ENCODE data around the gene TMEM165. TPM values are rescaled to one million over a fixed set of nuclear protein-coding genes. Genes with fewer than 3 reads are reported as not detected.
A peak's percentile ranks its signal among the peaks of the same experiment; 100 is the strongest.

Gene TMEM165
- total RNA-seq, 1 experiment from 2014 or later = 127 TPM

DNA sequence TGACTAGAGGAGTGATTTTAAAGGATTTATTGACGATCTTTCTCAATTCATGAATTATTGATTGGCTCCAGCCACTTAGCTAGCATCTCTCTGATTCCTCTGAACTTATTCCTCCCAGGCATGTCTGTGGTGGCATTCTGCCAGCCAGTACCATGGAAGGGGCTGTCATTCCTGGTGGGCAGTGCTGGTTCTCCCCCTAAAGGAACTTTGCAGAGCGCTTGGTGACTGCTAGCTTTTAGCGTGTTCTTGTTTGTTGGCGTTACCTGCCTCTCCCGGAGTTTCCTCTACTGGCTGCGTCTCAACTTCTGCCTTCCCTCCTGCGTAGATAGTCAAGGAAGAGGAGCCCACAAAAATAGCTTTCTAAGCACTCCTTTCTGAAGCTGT lies 30.4 kb upstream of the TMEM165 start:
- DNase-seq (ENCODE audit: low spot score) = no peak
- in situ Hi-C loops (cut with HindIII; ENCODE audit: low sequenced_read_pairs) = no loop called here

GRCh38 chr4:55366621-55367020 lies 29.1 kb upstream of the TMEM165 start:
- no peak for DNase-seq (ENCODE audit: low spot score)
- in situ Hi-C loops (cut with HindIII; ENCODE audit: low sequenced_read_pairs) = no loop called here

DNA sequence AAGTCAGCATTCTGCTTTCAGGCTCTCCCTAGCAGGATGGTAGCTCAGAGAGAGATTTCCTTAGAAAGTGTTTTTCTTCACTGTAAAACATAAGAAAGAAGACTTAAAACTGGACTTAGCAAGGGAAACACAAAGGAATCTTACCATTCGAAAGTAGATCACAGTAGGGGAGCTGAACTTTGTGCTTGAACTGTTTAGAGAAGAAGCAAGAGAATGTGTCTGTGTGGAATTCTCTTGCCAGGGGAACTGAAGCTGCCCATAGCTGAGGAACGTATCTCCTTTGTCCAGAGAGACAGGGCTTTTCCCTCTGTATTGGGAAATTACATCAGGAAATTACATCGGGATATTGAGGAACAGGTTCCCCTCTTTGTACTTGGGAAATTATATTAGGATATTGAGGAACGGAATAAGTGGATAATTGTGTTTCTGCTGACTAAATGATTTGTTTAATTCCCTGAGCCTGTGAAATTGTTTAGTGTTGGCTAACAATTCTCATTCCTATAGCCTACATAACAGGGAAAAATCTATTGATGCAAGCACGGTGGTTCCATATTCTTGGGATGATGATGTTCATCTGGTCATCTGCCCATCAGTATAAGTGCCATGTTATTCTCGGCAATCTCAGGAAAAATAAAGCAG lies 28.6 kb upstream of the TMEM165 start:
- in situ Hi-C loops (cut with HindIII; ENCODE audit: low sequenced_read_pairs) = no loop called here
- no peak for DNase-seq (ENCODE audit: low spot score)

- in situ Hi-C loops (cut with HindIII; ENCODE audit: low sequenced_read_pairs) = no loop called here
- DNase-seq (ENCODE audit: low spot score) = no peak
Observed at GRCh38 chr4:55369968-55370367, 25.8 kb upstream of the TMEM165 start.

DNA sequence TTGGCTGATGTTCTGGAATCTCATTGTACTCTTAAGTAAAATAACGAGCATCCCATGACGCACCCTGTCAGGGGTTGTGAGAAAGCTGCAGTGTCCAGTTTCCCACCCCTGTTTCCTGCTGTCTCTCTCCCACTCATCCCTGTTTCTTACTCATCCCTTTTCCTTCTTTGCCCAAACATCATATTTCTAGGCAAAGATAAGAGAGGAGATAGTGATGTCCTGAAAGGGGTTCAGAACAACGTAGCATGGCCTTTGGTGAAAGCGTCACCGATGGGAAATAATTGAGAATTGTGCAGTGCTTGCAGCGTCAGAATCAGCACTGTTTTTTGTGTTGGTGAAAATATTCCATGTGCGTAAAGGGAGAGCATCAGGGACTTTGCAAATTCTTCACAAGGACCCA lies 23.5 kb upstream of the TMEM165 start:
- in situ Hi-C loops (cut with HindIII; ENCODE audit: low sequenced_read_pairs) = no loop called here
- DNase-seq (ENCODE audit: low spot score) = no peak

GRCh38 chr4:55373461-55373860 lies 22.3 kb upstream of the TMEM165 start:
- in situ Hi-C loops (cut with HindIII; ENCODE audit: low sequenced_read_pairs) = no loop called here
- DNase-seq (ENCODE audit: low spot score) = no peak

DNA sequence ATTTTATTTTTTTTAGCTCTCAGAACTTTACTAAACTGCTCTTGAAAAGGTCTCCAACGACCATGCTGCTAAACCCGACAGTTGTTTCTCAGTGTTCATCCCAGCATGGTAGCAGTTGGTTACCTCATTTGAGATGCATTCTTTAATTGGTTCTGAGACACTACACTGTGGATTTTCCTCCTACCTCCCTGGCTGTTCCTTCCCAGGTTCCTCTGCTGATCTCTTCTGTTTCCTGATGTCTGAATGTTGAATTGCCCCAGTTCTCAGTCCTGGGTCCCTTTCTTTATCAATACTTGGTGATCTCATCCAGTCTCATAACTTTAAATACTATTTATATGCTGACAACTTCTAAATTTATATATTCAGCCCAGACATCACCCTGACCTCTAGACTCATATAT lies 19.1 kb upstream of the TMEM165 start:
- DNase-seq (ENCODE audit: low spot score) = no peak
- in situ Hi-C loops (cut with HindIII; ENCODE audit: low sequenced_read_pairs) = no loop called here

DNA sequence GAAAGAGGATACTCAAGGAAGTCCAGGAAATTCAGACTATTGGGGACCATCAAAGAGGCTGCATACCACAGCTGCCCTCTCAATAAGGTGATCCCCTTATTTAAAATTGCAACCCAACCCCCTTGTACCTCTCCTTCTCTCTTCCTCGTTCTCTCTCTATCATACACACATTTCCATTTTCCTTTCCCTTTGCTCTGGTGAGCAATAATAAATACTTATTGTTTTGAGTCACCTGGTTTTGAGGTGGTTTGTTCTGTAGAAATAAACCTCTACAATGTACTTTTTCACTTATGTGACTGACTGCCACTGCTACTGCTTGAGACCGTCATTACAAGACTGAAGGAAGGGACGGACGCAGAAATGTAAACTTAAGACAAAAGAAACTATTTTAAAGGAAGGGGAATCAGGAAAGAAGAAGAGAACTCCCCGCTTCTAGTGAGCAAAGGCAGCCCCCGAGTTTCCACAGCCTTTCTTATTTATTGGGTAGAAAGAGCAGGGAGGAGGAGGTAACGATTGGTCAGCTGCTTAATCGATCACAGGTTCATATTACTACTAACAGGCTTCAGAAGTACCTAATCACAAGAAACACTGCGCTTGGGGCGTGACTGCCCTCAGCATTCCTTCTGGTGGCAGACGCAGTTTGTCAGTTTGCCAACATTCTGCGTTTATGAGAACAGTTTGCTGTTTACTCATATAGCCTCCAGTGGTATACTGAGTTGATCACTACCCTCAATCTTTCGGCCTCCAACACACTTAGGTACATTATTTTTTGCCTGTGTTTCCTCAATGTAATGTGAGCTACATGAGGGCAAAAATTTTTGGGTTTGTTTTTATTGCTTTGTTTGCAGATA lies 16.9 kb upstream of the TMEM165 start:
- DNase-seq (ENCODE audit: low spot score) = no peak
- in situ Hi-C loops (cut with HindIII; ENCODE audit: low sequenced_read_pairs) = no loop called here

- in situ Hi-C loops (cut with HindIII; ENCODE audit: low sequenced_read_pairs) = no loop called here
- DNase-seq (ENCODE audit: low spot score) = no peak
Observed at GRCh38 chr4:55380576-55380975, 15.2 kb upstream of the TMEM165 start.

DNA sequence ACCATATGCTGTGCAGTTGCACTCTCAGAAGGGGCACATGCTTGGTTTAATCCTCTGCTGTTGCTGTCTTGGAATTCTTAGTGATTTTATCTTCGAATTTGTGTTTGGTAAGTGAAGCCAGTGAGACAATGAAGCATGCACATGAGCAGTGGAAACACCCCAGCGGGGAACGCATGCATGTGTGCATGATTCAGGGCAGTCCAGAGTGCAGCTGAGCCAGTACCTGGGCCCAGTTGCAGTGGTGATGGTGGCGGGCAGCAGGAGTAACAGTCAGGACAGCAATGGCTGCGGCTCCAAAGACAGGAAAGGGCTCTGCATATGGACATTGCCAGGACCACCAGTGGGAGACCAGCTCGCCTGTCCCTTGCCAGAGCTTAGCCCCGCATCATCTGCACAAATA lies 14.3 kb upstream of the TMEM165 start:
- no peak for DNase-seq (ENCODE audit: low spot score)
- in situ Hi-C loops (cut with HindIII; ENCODE audit: low sequenced_read_pairs) = no loop called here

DNA sequence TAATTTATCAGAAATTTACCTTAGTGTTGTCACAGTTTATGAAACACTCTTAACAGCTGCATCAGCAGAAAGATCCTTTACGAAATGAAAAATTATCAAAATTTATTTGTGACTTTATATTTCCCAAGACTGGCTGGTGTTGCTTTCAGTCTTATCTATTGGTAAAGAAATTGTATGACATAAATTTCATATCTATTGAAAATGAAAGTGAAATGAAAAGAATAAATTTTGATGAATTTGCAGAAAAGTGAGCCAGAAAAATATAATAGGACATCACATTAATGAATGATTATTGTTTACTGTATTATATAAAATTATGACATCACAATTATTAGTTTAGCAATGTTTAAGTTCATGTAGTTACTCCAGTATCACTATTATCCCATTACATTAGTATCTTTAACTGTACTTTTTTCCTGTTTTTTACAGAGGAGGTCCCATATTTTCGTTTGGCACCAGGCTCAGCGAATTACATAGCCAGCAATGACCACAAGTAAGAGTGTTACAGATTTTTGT lies 13.2 kb upstream of the TMEM165 start:
- no peak for DNase-seq (ENCODE audit: low spot score)
- in situ Hi-C loops (cut with HindIII; ENCODE audit: low sequenced_read_pairs) = no loop called here

GRCh38 chr4:55385201-55385649 lies 10.5 kb upstream of the TMEM165 start:
- in situ Hi-C loops (cut with HindIII; ENCODE audit: low sequenced_read_pairs) = no loop called here
- no peak for DNase-seq (ENCODE audit: low spot score)

DNA sequence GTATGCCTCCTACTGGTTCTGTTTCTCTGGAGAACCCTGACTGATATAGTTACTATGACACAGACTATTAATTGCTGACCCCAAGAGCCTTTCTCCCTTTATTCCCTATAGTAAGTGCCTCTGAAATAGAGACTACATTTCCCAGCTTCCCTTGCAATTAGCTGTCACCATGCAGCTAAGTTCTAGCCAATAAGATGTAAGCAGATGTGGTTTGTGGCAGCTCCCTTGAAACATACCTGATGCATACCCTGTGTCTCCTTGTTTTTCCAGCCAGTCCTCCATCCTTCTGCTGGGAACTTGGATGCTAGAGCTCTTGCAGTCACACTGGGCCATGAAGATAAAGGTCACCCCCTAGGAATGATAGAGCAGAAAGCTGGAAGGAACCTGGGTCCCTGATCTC lies 9.7 kb upstream of the TMEM165 start:
- DNase-seq (ENCODE audit: low spot score) = peak; percentile 7
- in situ Hi-C loops (cut with HindIII; ENCODE audit: low sequenced_read_pairs) = no loop called here

DNA sequence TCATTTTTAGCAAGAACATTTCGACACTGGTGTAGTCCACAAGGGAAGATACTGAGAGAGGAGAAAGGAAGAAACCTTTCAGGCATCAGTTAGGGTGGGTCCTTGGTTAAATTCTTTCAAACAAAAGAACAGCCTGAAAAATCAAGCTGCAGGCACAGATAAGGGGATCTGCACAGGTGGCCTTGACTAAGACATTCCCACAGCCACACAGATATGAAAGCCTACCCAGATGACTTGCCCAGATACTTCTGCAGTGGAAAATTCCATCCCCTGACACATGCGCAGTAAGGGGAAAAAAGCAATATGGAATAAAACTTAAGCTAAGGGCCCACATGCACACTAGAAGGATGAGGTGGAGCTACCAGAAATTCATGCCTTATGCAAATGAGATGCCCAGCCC lies 8.9 kb upstream of the TMEM165 start:
- no peak for DNase-seq (ENCODE audit: low spot score)
- in situ Hi-C loops (cut with HindIII; ENCODE audit: low sequenced_read_pairs) = no loop called here

GRCh38 chr4:55393461-55394320 lies 2.1 kb upstream of the TMEM165 start:
- DNase-seq (ENCODE audit: low spot score) = no peak
- in situ Hi-C loops (cut with HindIII; ENCODE audit: low sequenced_read_pairs) = no loop called here

GRCh38 chr4:55395218-55395528 lies 584 bp upstream of the TMEM165 start:
- in situ Hi-C loops (cut with HindIII; ENCODE audit: low sequenced_read_pairs) = no loop called here
- no peak for DNase-seq (ENCODE audit: low spot score)

GRCh38 chr4:55396308-55397125 lies 760 bp downstream of the TMEM165 start:
- DNase-seq (ENCODE audit: low spot score) = peak; percentile 36
- in situ Hi-C loops (cut with HindIII; ENCODE audit: low sequenced_read_pairs) = no loop called here

DNA sequence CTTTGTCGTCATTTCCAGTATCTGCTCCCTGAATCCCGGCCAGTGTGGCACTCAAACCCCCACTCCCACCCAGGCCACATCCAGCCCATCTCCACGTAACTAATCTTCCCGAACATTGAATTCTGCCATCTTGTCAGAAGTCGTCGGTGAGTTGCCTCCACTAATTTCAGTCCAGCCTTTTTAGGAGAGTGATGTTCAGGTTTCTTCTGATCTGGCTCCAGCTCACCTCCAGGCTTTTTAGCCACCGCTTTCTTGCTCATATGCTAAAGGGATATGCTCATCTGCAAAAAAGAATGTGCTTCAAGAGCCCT lies 1.3 kb downstream of the TMEM165 start:
- in situ Hi-C loops (cut with HindIII; ENCODE audit: low sequenced_read_pairs) = no loop called here
- peak; percentile 8 for DNase-seq (ENCODE audit: low spot score)

Data from G401 (cell line).